ENCODE measurements around the gene PPM1H.

DNA sequence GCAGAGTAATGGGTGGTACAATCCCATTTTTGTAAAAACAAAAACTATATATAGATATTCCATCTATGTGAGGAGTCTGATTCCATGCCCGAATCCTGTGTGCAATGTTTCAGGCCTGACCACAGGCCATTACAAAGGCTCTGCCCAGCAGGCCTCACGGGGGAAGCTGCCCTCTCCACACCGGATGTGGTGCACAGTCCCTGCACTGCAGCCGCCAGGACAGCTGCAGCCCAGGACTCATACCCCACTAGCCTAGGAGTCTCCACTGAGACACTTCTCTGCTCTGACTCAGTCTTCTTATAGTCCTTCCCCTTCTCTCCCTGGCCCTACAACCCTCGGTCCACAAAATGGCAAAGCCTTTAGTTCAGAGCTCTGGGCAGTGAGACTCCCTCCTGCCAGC lies 190.4 kb downstream of the PPM1H start:
- TF ChIP-seq, protein P1, sequence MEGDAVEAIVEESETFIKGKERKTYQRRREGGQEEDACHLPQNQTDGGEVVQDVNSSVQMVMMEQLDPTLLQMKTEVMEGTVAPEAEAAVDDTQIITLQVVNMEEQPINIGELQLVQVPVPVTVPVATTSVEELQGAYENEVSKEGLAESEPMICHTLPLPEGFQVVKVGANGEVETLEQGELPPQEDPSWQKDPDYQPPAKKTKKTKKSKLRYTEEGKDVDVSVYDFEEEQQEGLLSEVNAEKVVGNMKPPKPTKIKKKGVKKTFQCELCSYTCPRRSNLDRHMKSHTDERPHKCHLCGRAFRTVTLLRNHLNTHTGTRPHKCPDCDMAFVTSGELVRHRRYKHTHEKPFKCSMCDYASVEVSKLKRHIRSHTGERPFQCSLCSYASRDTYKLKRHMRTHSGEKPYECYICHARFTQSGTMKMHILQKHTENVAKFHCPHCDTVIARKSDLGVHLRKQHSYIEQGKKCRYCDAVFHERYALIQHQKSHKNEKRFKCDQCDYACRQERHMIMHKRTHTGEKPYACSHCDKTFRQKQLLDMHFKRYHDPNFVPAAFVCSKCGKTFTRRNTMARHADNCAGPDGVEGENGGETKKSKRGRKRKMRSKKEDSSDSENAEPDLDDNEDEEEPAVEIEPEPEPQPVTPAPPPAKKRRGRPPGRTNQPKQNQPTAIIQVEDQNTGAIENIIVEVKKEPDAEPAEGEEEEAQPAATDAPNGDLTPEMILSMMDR (conservative IDR thresholded peaks at IDR 0.05; ENCODE audit: low read length) = no peak
- TF ChIP-seq EZH2phosphoT487 (IDR thresholded peaks at IDR 0.05; ENCODE audit: borderline replicate concordance) = no peak

Measured in Loucy (cell line).